ENCODE data around the gene DPEP2. TPM values are rescaled to one million over a fixed set of nuclear protein-coding genes. Genes with fewer than 3 reads are reported as not detected.
"Not testable (repeated sequence)": the region's sequence is repeated elsewhere in the genome, so short reads cannot be mapped to it uniquely, and the experiment has no call there.

Gene DPEP2
- total and polyA plus RNA-seq, 8 donors, result 0.32 to 4.0 (median 1.0) TPM; not detected in 2

GRCh38 chr16:67999985-68000384, 701 bp upstream of the DPEP2 start:
- 70 to 72% methylated on average over 2 of the region's 2 CpGs for WGBS, 2 donors
- intact Hi-C loops (cut with DNase I), result no loop called here
- DNase-seq (no peak), FAIRE-seq (no peak), ATAC-seq (peak in 2 of 4 donors; percentile 56 to 74)
- TF ChIP-seq CTCF (IDR thresholded peaks at IDR 0.05), result no peak
- no peaks in the 10 kb centered on the region for H3K27me3 ChIP-seq
- no peak overlapping the region for H3K4me3 ChIP-seq
- H3K27ac ChIP-seq, result peak overlapping the region in 2 of 4 donors; percentile 55 to 62
- H3K4me1 ChIP-seq, result no peaks in the 10 kb centered on the region
- no peaks in the 10 kb centered on the region for H3K9me3 ChIP-seq
- no peaks in the 10 kb centered on the region for H3K36me3 ChIP-seq

- intact Hi-C loops (cut with DNase I); H3K27ac ChIP-seq; H3K4me1 ChIP-seq; H3K27me3 ChIP-seq; H3K4me3 ChIP-seq; ATAC-seq; FAIRE-seq; DNase-seq; H3K9me3 ChIP-seq; H3K36me3 ChIP-seq: not testable (repeated sequence)
- WGBS, 2 donors, result 89 to 91% methylated on average over 34 to 36 of the region's 36 CpGs
Observed at GRCh38 chr16:67998231-67998778, 979 bp downstream of the DPEP2 start.

- Histone ChIP-seq H3K36me3 (no peaks in the 10 kb centered on the region), H3K9me3 (no peaks in the 10 kb centered on the region), H3K27ac (no peak overlapping the region), H3K4me3 (no peak overlapping the region), H3K4me1 (peaks cover 0 to 6% (median 0%) of the 10 kb centered on the region in 3 donors), H3K27me3 (no peaks in the 10 kb centered on the region)
- DNase-seq (no peak), FAIRE-seq (no peak), ATAC-seq (no peak)
- WGBS, 2 donors, result 77 to 90% methylated on average over 5 of the region's 5 CpGs
- intact Hi-C loops (cut with DNase I), result no loop called here
- no peak for TF ChIP-seq CTCF (IDR thresholded peaks at IDR 0.05)
Observed at GRCh38 chr16:67996666-67997065, 2.6 kb downstream of the DPEP2 start.

GRCh38 chr16:67995423-67995822, 3.9 kb downstream of the DPEP2 start:
- FAIRE-seq (no peak), ATAC-seq (no peak), DNase-seq (no peak)
- no peak for TF ChIP-seq CTCF (IDR thresholded peaks at IDR 0.05)
- WGBS, 2 donors, result 77 to 85% methylated on average over 5 of the region's 5 CpGs
- no peaks in the 10 kb centered on the region for H3K9me3 ChIP-seq
- no peaks in the 10 kb centered on the region for H3K27me3 ChIP-seq
- H3K36me3 ChIP-seq, result no peaks in the 10 kb centered on the region
- H3K4me1 ChIP-seq, result peaks cover 0 to 6% (median 0%) of the 10 kb centered on the region in 3 donors
- H3K4me3 ChIP-seq, result no peak overlapping the region
- intact Hi-C loops (cut with DNase I), result no loop called here
- no peak overlapping the region for H3K27ac ChIP-seq

- H3K9me3 ChIP-seq; H3K4me3 ChIP-seq; H3K4me1 ChIP-seq; DNase-seq; H3K27me3 ChIP-seq; FAIRE-seq; intact Hi-C loops (cut with DNase I); H3K36me3 ChIP-seq: not testable (repeated sequence)
- peak overlapping the region in 1 of 4 donors; percentile 47 for H3K27ac ChIP-seq
- 78 to 86% methylated on average over 2 to 6 of the region's 6 CpGs for WGBS, 2 donors
- peak in 2 of 4 donors; percentile 8 to 11 for ATAC-seq
Observed at GRCh38 chr16:67994040-67994408, 5.3 kb downstream of the DPEP2 start.

- Histone ChIP-seq H3K9me3 (no peaks in the 10 kb centered on the region), H3K4me1 (peaks cover 0 to 6% (median 0%) of the 10 kb centered on the region in 3 donors), H3K4me3 (peak overlapping the region in 3 of 4 donors; percentile 23 to 35 (median 28)), H3K36me3 (no peaks in the 10 kb centered on the region), H3K27me3 (no peaks in the 10 kb centered on the region), H3K27ac (peak overlapping the region in 2 of 4 donors; percentile 39 to 47)
- FAIRE-seq (no peak), DNase-seq (peak in 5 of 6 donors; percentile 61 to 91 (median 73)), ATAC-seq (peak; percentile 97 to 98 (median 98))
- intact Hi-C loops (cut with DNase I), result no loop called here
- peak; percentile 97 to 100 (median 99) for TF ChIP-seq CTCF (IDR thresholded peaks at IDR 0.05)
- WGBS, 2 donors, result 14 to 15% methylated on average over 39 of the region's 39 CpGs
Observed at GRCh38 chr16:67993207-67994039, 5.9 kb downstream of the DPEP2 start.
